ENCODE measurements around the gene CHN1.

- TF ChIP-seq CTCF (IDR thresholded peaks at IDR 0.05) (no peak), EZH2phosphoT487 (IDR thresholded peaks at IDR 0.05) (no peak), EZH2 (IDR thresholded peaks at IDR 0.05) (no peak)
Observed at GRCh38 chr2:174866421-174866820, 138.8 kb downstream of the CHN1 start.

All from neural progenitor cell (in vitro differentiated cells).